HG03095 (cell line): ENCODE data around the gene NTNG1.

Source experiments
- ATAC-seq: cut with Tn5 transposase; IDR thresholded peaks from one replicate; pipeline ENCODE4 v1.9.1; 2021; ENCODE audit warnings: moderate library complexity; ENCODE audit not compliant: unreplicated experiment

NTNG1 gene

DNA sequence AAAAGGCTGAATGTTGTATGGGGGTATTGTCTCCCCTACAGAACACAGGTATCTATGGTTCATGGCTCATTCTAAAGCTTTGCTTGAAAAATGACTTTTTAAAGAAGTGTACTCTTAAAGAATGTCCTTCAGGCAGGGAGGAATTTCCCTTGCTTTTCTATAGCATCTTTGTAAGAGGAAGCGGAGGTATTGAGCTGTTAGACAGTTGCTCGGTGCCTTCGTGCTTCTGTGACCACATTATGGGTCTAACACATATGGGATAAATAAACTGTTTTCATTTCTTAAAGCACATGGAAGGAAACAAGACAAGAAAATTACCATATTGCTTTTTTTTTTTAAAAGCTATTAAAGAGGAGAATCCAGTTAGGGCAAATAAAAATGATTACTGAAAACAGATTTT is 182.9 kb downstream of the NTNG1 start:
- ATAC-seq = no peak

DNA sequence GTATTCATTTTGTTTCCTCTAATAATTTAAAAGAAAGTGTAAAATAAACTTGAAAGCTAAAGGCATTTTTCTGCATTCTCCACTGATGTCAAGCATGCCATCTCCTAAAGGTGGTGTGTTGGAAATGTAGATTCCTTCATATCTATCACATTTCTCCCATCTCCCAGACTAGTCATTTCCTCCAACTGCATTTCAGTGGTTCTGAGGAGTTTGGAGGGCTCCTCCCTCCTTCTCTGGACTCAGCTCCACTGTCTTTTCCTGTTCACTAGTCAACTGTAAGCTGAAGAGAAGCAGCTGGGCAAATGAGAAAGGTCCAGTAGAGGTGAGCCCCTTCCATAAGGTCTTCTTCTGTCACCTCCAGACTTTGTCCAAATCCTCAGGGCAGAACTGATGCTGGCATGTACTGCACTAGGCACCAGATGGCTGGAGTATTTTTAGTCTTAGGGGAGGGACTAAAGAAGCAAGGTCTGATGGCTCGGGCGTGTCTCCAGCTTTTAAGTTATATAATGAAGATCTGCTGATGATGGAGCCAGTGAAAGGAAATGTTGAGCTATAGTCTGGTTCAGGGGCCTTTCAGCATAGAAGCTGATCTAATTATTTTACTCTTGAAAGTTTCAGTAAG is 186.1 kb downstream of the NTNG1 start:
- ATAC-seq = no peak

DNA sequence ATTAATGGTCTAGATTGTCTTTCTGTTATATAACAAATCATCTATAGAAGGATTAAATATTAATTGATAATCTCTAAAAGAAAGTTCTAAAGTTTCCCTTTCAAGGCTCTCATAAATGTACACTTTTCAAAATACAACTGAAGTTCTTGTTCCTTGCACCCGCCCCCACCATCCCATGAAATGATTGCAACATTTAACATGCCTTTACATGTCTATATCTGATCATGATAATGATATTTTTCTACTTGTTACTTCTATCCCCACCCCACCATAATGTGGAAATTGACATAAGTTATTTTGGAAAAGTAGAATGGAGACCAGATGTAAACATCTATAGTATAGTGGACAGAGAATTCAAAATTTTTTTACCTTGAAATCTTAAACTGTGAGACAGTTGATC is 186.6 kb downstream of the NTNG1 start:
- ATAC-seq = no peak

DNA sequence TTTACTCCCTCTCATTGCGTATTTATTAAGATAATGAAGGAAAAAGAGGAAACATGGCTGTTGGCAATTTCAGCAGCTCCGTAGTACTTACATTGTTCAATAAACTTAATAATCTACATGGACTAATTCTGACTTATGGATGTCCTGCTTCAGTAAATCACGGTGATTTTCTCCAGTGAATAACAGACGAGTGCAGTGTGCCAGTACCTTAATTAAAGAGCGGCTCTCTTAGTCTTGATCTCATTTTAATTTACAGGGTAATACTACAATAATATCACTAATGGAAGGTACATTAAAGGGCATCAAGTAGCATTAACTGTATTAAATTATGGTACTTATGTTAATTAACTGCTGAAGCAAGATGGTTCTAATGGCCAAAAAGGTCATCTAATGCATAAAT is 187.2 kb downstream of the NTNG1 start:
- no peak for ATAC-seq

DNA sequence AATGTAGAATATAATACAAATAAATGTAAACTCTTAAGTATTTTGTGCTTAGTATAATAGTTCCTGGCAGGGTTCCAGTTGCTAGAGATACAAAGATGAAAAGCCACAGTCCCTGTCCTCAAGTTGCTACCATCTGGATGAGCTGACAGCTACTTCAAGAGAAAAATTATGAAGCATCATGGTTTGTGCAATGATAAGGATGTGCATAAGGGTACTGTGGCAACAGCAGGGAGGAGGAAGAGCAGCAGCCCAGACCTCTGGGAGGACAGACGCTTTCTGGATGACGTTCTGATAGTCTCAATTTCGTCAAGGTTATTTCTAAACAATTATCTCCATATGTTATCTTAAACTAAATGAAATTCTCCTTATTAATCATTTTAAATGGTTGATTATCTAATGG is 198.9 kb downstream of the NTNG1 start:
- ATAC-seq = no peak

DNA sequence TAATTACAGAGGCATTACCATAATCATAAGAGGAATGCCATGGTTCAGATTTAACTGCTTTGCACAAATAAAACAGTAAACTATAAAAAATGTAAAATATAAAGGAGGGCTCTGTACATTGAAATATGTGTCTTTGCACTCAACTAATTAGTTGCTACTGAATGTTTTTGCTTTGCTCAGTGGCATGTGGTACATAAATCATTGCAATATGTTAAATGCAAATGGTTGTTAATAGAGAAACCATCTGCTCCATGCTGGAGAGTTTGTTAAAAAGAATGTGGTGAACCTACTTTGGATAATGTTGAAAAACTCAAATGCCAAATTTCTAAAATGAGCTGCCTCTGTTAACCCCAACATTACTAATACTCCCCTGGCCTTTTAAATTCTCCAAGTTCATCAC is 201.5 kb downstream of the NTNG1 start:
- ATAC-seq = no peak

DNA sequence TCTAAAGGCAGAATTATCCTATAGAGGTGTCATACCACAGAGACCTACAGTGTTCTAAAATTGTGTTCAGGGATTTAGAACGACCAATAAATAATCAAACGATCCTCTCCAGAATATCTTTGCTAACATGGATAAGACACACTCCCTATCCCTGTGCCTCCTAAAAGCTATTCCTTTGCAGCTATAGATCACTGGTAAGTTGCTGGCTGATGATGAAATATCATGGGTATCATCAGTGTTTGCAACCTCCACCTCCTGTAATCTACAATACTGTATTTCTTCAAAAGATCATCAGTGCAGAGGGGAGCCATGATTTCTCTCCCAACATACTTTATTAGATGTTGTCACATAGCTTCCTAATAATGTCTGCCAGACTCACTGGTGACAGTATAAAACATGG is 201.9 kb downstream of the NTNG1 start:
- no peak for ATAC-seq

DNA sequence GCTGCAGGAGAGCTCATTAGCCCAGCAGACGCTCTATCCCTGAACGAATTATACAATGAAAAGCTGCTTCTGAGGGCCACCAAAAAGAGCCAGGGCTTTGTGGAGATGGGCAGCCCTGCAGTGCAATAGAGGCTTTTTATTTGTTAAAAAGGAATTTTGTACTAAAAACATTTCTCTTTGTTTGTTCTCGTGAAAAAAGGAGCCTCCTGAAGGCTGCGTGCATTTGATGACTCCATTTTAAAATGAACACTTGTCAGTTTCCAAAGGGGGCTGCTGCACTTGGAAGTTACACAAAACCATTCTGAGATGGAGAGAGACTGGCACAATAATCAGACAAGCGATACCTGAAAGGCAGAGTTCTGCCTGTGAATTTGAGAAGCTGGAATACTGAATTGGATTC is 202.8 kb downstream of the NTNG1 start:
- ATAC-seq = no peak

DNA sequence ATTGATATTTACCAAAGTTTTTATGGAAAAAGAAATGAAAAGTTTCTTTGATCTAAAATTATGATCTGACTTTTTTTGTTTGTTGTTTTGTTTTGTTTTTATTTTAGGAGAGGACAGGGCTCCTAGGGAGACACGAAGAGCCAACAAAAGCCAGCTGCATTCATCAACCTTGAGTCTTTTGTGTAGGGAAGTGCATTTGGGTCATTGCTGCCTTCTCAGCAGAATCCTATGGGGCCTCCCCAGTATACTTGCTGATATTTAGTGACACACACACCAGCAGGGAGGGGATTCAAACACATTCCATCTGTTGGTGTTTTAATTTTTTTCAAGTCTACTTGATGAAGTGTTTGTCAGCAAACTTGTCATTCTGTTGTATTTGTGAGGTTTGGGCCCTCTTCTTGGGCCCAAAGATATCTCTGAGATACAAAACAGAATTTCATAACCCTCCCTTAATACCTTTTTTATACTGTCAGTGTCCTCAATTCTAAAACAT is 203.5 kb downstream of the NTNG1 start:
- no peak for ATAC-seq

DNA sequence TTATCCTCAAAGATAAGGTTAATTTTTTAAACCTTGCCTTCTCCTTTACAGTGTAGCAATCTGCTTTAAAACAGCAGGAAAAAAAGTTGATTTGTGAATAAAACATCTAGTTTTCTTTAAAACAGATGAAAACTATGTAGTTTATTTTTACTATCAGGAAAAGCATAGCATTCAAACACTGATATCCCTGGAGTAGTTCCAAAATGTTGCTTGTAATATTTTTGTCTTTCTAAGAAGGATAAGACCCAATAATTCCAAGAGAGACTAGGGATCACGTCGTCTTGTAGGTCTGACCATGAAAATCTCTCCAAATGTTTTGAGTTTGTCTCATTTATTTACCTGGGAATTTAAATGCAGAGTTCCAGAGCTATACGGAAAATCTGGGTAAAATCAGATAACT is 204.0 kb downstream of the NTNG1 start:
- no peak for ATAC-seq

DNA sequence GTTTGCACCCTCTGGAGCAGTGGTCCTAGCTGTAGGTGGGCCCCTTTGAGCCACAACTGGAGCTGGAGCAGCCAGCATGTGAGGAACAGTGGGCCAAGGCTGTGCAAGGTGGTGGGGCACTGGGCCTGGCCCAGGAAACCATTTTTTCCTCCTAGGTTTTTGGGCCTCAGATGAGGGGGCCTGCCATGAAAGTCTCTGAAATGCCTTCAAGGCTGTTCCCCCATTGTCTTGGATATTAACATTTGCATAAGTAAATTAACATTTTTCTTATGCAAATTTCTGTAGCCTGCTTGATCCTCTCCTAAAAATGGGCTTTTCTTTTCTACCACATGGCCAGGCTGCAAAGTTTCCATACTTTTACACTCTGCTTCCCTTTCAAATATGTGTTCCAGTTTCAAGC is 212.0 kb downstream of the NTNG1 start:
- no peak for ATAC-seq

DNA sequence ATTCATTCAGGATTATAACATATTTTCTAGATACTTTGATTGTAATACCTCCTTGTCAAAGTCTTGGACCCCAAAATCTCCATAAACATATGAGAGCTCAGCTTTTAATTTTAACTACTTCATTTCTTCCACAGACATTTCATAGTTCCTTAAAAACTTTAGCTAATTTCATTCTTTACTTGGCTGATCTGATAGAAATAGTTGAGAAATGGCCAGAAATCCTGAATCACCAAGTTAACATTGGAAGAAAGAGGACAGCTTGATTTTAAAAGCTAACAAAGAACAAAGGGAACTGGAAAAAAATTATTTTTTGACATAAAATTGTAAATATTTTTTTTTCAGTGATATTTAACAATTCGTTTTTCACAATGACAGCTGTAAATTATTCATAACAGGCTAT is 216.5 kb downstream of the NTNG1 start:
- ATAC-seq = no peak

DNA sequence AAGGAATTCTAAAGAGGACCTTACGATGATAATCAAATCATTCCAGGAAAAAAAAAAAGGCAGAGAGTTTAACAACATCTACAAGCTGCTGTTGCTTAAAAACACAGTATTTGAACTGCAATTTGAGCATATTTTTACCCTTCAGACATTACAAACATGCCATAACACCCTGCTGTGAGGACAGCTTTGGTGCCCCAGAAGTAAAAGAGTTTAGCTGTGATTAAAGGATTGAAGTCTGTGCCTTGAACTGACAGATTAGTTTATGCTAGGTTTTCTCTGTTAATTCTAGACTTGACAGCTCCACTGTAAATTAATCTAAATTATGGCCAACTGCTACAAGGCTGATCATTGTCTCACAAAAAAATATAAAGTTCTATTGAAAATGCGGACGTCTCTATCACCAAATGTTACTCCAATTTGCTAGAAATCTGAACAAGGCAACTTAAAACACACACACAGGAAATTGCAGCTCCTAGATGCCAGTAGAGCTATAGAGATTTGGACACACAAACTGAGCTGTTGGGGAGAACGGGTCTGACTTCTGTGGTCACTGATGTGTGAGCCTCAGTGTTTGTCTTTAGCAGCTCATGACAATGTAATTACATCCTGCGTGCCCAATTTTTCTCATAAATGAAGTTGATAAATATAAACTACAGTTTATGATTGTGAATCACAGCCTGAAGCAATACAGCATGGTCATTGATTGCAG is 217.9 kb downstream of the NTNG1 start:
- no peak for ATAC-seq

DNA sequence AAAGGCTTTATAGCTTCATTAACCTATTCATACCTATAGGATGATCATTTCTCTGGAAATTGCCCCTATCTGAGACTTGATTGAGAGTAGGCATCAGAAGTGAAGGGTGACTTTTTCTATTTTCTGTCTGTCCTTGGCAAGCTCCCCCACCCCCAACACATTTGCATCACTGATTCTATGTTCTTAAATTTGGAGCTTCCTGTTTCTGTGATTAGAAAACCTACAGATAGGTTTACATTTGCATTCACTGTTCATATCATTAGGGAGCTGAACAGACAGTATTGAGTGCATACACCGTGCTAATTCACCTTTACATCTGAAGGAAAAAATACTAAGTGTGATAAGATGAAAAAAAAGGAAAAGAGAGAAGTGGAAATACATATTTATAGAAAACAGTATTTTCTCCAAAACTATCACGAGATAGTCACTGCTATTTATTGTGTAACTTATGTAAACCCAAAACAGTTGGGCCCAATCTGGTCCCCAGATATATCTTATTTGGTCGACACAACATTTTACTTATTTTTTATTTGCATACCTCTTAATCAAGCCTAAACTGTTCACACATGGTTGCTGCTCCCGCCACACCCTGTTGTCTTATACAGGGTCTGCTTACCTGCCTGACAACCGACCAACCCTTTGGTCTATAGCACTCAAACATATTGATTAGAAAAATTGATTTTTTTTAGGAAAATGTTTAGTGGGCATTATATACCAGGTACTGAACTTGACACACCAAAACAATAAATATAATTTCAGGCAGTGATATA is 218.8 kb downstream of the NTNG1 start:
- peak; percentile 45 for ATAC-seq

DNA sequence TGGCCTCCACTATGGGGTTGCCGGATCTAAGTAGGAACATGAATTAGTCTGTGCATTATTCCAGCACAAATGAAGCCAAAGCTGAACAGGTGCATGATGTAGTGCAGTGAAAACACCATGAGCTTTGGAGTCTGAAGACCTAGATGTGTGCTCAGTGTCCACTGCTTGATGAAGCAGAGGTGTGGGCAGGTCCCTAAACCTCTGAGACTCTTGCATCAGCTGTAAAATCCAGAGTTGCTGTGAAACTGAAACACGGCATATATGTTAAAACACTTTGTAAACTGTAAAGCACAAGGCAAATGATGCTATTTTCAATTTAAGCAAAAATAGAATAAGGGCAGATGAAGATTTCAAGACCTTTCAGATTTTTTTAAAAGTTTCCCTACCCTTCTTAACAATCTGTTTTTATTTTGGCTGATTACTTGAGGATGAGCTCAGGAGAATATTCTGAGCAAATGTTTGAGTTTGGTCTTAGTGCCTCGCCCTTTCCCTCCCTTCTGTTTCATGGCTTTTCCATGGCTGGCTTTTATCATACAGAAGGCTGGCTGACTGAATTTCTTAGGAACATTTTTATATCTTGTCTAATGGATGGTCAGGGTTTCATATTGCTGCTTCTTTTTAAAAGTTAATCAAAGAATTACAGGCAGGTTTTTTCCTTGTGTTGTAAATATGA is 221.8 kb downstream of the NTNG1 start:
- peak; percentile 70 for ATAC-seq

DNA sequence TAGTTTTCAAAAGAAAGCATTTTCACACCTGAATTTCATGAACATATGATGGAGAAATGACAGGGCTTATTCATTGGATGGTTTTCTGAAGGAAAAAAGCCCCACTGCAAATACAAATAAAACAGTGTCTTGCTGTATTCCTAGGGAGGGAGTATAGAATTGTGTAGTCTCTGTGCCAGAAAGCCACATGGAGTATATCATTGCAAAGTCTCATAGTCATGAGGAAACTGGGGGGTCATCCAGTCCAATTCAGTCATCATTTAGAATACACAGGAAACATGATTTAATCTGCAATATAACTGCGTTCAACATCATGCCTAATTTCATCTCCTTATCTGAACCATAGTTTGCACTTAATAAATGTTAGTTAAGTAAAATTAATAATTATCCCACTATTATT is 222.3 kb downstream of the NTNG1 start:
- no peak for ATAC-seq

DNA sequence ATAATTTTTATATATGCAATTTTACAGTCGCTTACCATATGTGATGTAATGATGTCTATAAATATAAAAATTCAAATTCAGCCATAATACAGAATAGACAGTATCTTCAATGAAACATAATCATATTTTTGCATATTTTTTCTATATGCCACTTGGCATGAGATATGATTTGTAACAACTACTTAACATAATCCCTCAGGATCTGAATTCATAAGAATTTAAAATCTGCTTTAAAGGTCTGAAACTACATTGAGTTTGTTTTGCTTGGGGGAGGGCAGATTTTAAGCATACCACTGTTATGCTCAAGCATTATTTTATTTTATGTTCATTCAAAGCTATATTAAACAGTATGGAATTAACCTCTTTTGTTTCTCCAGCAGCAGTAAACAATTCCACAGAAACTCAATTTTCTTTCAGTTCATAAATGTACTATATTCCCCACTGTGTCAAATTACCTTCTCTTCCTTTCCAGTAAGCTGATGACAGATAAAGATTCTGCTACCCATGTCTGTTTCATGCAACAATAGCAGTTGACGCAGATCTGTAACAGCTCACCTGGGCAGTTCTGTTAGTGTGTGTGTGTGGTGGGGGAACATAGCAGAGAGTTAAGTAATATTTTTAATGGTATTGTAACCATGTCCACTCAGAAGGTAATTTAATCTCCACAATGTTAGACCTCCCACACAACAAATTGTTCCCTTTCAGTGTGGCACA is 224.8 kb downstream of the NTNG1 start:
- no peak for ATAC-seq

DNA sequence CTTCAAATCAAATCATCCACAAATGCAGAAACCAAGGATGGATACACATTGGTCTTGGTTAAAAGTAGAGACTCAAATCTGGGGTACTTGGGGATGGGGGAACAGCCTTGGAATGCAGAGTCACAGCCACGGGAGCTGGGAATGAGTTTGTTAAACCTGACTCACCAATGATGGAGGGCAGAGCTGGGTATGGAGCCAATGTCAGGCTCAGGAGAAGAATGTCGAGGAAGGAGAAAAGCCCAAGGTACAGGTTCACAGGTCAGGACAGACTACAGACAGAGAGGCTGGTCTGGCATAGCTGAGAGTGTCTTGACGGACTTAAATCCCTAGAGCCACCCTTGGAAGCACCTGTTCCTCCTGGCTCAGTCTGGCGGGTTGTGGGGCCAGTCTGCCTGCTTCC is 237.6 kb downstream of the NTNG1 start:
- no peak for ATAC-seq

DNA sequence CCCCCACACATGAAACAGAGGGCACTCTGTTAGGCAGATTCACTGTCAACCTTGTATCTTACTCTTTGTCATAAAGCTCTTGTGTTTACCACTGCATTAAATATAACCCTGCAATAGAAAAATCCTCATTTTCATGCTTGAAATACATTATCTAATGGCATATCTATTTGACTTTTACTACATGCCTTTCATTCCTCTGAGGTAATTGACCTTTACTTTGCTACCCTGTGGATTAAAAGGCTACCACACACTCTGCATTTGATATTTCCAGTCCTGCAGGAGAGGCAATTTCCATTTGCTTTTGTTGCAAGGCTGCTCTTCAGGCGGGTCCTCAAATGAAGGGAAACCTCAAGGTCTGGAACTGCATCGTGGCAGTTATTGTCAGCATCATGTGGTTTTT is 238.0 kb downstream of the NTNG1 start:
- ATAC-seq = no peak

DNA sequence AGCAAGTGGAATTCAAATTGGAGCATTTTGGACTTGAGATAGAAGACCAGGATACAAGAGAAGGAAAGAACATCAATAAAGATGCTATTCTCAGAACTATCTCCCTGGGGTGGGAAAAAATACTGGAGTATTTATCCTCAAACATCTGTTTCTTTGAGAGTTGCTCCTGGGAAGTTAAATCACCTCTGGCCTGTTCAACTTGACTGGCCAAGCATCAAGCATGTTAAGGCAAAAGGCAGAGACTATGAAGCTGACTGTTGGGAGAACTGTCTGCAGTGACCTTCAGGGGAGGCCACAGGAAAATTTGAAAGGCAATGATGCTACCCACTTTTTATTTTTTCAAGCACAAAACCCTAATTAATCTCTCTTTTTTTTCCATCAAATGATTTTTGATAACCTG is 239.0 kb downstream of the NTNG1 start:
- ATAC-seq = no peak
